HG03139 (cell line): ENCODE measurements around the gene AREG.

ENCODE experiments used
- ATAC-seq: cut with Tn5 transposase; IDR thresholded peaks from one replicate; pipeline ENCODE4 v1.9.1; 2021; ENCODE audit not compliant: unreplicated experiment

AREG gene

GRCh38 chr4:74501579-74501978 lies 56.6 kb downstream of the AREG start:
- no peak for ATAC-seq

- ATAC-seq = no peak
Observed at GRCh38 chr4:74503580-74503979, 58.6 kb downstream of the AREG start.

GRCh38 chr4:74504212-74504611 lies 59.3 kb downstream of the AREG start:
- no peak for ATAC-seq
